HG03097 (cell line): Measurements from ENCODE around the gene TUBB2A.
A peak's percentile ranks its signal among the peaks of the same experiment; 100 is the strongest.
"Not testable (repeated sequence)": the region's sequence is repeated elsewhere in the genome, so short reads cannot be mapped to it uniquely, and the experiment has no call there.

Experiments used
- ATAC-seq: cut with Tn5 transposase; IDR thresholded peaks from one replicate; pipeline ENCODE4 v1.9.1; 2021; ENCODE audit not compliant: unreplicated experiment, low FRiP score

The TUBB2A gene

DNA sequence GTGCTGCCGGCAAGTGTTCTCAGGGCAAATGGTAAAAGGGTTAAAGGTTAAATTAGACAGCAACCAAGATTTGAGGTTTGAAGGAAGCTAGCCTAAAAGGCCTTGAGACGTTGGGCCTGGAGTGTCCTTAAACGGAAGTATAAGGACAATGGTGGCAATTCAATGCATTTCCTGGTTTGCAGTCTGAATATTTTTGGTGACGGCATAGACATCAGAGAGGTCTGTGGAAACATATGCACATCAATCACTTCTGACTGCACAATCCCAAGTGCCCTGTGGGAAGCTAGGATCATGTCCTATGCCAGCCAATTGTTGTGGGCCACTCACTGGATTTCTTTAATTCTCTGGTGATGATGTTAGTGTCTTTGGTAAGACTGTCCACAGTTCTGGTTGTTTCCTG lies 25.7 kb upstream of the TUBB2A start:
- no peak for ATAC-seq

DNA sequence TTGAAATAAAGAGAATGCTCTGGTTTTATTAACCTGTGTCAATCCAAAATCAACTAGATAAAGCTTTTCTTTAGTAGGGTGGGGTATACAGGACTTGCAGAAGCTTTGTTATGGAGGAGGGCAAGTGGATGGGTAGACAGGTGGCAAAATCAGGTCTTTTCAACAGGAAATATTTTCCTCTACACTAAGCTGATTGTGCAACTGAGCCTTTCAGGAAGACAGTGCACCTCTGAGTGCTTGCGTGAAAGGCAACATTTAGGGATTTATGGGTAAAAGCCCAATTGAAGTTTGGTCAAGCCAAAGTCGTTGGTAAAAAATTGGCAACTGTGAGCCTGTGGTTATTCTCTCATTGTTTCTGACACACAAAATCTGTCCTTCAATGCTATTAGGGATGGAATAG lies 23.8 kb upstream of the TUBB2A start:
- ATAC-seq = no peak

GRCh38 chr6:3179945-3180344 lies 22.6 kb upstream of the TUBB2A start:
- ATAC-seq = not testable (repeated sequence)

- ATAC-seq = not testable (repeated sequence)
Observed at GRCh38 chr6:3178666-3179065, 21.3 kb upstream of the TUBB2A start.

GRCh38 chr6:3176562-3177355 lies 19.4 kb upstream of the TUBB2A start:
- no peak for ATAC-seq

DNA sequence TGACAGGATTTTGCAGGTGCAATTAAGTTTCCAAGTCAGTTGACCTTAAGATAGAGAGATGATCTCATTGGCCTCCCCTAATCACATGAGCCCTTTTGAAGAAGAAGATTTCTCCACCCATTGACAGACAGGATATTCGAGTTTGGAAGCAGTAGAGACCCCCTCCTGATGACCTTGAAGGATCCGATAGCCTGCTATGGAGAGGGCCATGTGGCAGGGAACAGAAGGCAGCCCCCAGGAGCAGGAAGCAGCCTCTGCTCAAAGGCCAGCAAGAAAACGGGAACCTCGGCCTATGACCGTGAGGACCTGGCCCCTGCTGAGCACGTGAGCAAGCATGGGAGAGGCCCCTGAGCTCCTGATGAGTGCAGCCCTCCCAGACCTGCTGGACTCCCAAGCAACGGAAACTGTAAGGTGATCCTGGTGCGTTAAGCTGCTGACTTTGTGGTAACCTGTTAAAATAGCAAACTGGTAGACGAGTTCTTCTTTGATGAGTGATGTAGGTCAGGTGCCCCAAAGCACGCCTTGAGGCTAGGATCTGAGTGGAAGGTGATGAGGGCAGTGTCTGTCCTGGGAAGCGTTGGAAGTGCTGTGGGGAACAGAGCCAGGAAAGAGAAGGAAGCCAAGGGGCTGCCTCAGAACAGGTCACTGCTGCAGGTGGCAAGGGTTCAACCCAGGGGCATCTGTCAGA lies 18.5 kb upstream of the TUBB2A start:
- no peak for ATAC-seq

GRCh38 chr6:3173636-3174089 lies 16.3 kb upstream of the TUBB2A start:
- not testable (repeated sequence) for ATAC-seq

DNA sequence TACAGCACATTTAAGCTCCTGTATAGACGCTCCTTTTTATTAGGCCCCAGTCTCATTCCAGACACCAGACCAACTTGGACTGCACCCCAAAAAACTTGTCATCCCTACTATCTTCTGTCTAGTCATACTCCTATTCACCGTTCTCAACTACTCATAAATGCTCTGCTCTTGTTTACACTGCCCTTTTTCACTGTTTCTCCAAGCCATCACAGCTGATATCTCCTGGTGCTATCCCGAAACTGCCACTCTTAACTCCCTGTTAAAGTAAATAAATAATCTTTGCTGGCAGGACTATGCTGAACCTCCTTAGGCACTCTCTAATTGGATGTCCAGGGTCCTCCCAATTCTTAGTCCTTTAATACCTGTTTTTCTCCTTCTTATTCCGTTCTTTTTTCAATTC lies 15.4 kb upstream of the TUBB2A start:
- not testable (repeated sequence) for ATAC-seq

- ATAC-seq = not testable (repeated sequence)
Observed at GRCh38 chr6:3171313-3172175, 14.2 kb upstream of the TUBB2A start.

- ATAC-seq = not testable (repeated sequence)
Observed at GRCh38 chr6:3170676-3171075, 13.3 kb upstream of the TUBB2A start.

DNA sequence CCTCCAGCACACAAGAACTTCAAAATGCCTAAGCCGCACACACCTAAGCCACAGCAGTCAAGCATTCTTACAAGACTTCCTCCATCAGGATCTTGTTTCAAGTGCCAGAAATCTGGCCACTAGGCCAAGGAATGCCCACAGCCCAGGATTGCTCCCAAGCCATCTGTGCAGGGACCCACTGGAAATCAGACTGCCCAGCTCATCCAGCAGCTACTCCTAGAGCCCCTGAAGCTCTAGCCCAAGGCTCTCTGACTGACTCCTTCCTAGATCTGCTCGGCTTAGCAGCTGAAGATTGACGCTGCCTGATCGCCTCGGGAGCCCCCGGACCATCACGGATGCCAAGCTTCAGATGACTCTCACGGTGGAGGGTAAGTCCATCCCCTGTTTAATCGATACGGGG lies 10.7 kb upstream of the TUBB2A start:
- ATAC-seq = not testable (repeated sequence)

- ATAC-seq = not testable (repeated sequence)
Observed at GRCh38 chr6:3166535-3167225, 9.3 kb upstream of the TUBB2A start.

DNA sequence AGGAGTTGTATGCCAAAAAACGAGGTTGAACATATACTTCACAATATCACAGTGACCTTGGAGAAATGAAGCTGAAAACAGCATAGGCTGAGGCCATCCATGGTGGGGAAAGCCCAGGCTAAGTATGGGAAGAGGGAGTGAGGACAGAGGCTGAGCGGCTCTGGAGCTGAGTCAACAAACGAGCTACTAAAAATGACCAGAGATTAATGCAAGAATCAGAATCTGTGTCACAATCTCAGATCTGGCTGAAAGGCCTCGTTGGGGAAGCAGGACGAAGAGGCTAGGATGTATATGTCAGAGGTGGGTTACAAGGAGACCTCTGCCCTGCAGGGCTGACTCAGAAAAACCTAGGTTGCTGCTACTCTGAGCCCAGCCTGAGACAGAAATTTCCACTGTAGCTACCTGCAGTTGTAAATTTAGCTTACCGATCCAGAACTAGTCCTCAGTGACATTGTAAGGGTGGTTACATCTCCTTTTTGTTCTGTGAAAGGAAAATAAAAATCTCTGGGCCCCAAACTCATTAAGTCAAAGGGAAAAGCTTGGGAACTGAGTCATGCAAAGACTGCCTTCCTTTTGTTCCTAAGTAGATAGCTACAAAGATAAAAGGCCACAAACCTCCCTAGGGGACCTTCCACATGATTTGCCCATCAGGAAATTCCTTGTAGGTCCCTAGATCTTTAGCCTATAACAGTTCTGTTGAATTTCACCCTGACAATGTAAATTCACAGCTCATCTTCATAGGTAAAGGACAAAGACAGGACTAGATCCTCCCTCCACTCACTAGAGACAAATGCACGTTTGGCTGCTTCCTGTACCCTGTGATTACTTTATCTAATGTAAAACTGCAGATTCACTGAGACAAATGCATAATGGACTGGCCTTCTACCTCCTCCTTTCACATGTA lies 8.5 kb upstream of the TUBB2A start:
- ATAC-seq = no peak

GRCh38 chr6:3164388-3164787 lies 7.0 kb upstream of the TUBB2A start:
- ATAC-seq = no peak

DNA sequence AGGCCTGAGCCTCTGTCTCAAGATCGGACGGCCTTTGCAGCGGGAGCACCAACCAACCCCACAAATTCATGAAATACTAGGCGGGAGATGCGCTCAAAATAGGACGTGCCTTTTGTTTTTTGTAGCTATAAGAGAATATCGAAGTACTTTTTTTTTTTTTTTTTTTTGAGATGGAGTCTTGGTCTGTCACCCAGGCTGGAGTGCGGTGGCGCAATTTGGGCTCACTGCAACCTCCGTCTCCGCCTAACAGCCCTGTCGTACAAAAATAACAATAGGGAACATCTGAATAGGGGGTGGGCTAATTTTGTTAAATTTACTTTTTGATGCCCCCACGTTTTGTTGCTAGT lies 5.9 kb upstream of the TUBB2A start:
- ATAC-seq = no peak

DNA sequence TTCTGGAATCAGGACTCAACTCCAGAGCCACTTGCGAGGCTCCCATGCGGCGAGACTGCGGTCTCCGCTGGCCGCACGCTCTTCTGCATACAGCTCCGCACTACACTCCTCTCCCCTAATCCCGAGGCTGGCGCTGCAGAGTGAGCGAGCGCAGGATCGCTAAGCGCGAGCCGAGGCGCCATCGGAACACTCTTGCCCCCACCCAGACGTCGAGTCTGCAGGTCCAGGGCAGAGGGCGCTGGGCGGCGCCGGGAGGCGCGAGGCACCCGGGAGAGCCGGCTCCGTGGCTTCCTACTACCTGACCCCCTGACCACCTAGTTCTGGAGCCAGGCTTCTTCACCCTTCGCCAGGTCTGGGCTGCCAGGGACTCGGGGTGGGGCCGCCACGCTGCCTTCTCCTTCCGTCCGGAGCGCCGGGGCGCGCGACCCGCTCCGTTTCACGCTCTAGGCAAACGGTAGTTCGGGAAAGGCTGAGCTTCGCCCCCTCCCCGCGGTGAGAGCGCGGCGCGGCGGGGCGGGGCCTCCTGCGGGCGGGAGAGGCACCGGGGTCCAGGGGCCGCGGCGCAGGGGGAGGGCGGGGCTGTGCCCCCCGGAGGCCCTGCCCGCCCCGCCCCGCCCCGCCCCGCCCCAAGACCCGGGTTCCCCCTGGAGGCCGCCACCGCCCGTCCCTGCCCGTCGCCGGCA lies 5.4 kb upstream of the TUBB2A start:
- ATAC-seq = peak; percentile 54

DNA sequence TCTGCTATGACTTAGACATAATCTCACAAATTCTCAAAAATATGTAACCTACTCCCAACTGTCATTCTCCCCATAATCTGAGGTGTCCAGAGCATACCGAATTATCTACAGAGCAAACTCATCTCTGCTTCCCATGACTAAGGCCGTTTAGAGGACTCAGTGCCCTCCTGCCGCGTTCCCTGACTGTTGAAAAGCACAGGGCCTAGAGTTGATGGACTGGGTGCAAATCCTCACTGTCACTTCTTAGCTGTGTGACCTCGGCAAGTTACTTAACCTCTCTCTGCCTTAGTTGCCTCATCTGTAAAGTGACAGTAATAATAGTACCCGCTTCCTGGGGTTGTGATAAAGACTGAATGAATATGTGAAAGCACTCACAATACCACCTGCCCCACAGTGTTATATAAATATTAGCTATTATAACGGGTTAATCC lies 4.7 kb upstream of the TUBB2A start:
- ATAC-seq = no peak

DNA sequence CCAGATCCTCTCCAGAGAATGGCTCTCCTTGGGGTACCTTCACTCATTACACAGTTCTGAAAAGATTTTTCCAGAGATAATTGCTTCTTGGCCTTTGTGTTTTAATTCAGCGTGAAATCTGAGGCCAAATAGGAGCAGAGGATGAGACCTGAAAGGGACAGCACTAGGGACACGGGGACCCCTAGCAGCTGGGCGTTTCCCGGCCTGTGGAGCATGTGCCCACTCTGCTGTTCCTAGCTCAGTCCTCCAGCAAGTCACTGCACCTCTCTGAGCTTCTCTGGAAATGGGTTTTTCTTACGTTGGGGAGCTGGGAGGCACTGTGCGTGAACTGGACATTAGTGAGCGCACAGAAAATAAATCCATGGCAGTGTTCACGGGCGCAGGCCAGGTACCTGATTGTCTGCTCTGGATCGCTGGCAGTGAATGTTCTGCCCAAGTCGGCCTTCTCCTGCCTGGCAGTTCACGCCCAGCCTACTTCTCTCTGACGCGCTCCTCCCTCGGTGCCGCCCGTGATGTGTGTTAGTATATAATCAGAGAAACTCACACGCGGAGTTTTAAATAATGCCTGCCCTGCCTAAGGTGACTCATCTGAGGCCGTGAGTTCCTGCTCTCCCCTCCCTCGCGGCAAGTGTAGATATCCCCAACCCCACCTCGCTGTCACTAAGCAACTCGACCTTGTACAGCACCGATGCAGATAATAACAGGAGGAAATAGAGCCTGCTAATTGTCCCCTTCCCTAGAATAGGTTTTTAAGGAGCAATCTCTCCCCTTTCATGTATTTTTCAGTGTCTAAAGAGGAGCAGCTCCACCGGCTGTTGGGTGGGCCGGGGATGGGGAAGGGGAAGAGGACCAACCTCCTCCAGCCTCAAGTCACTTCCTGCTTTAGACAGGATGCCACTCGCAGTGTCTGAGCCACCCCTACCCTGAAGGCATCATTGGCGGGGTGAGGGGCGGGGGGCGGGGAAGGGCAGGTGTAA lies 2.7 kb upstream of the TUBB2A start:
- ATAC-seq = no peak
